Measurements from ENCODE around the gene MTUS2. TPM values are rescaled to one million over a fixed set of nuclear protein-coding genes. Genes with fewer than 3 reads are reported as not detected.

The MTUS2 gene
- total RNA-seq, 5 donors from 2014 or later (not counting 1 experiment from before 2014, with no cell fraction given) = 0.05 to 0.28 (median 0.12) TPM

DNA sequence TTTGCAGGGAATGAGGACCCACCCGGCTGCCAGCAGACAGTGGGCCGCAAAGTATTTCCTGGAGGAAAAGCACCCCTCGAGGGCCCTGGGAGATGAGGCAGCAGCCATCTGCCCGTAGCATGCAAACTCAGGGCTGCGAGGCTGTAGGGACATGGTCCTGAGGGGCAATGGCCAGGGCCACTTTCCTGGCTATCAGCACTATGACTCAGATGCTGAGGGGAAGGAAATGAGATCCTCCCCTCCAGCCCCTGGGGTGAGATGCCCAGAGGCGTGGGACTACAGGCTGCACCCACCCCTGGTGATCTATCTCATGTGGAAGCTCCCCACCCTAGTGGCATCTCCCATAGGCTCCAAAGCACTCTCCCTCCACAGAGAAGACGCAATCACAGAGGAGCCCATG is 695.2 kb downstream of the MTUS2 start:
- Mint-ChIP-seq H3K27me3 (no peaks in the 10 kb centered on the region), H3K36me3 (peaks cover 33% of the 10 kb centered on the region), H3K9me3 (no peaks in the 10 kb centered on the region), H3K4me1 (no peaks in the 10 kb centered on the region), H3K4me3 (no peak overlapping the region), H3K27ac (no peak overlapping the region)
- Histone ChIP-seq H3K36me3 (ENCODE audit: control insufficient read depth in 2 of 2, extremely low read depth in 1 of 2, insufficient read depth in 1 of 2, low read length in 1 of 2) (peaks cover 14 to 59% of the 10 kb centered on the region in 2 donors), H3K9me3 (no peaks in the 10 kb centered on the region), H3K27me3 (replicated peaks in 1 of 2; ENCODE audit: control insufficient read depth in 2 of 2, extremely low read depth in 1 of 2, insufficient read depth in 2 of 2, low read length in 1 of 2) (no peaks in the 10 kb centered on the region), H3K4me3 (ENCODE audit: control insufficient read depth in 1 of 2, extremely low read depth in 1 of 2, low read length in 1 of 2) (no peak overlapping the region), H3K4me1 (ENCODE audit: control insufficient read depth in 1 of 2, extremely low read depth in 1 of 2, insufficient read depth in 2 of 2, low read length in 2 of 2) (no peaks in the 10 kb centered on the region), H3K27ac (ENCODE audit: low read length) (no peak overlapping the region)
- POLR2A ChIA-PET = no interaction called here
- WGBS (ENCODE audit: insufficient coverage) = 95% methylated on average over 7 of the region's 7 CpGs
- ATAC-seq (replicated peaks in 1 of 4) (no peak), DNase-seq (no peak)
- CTCF ChIA-PET = interaction anchor here in 1 of 2 donors (0.6 kb wide), 2 partner anchors 598 to 1154 kb away, joined by 5 to 8 read pairs; no protein-coding TSS in a partner anchor

DNA sequence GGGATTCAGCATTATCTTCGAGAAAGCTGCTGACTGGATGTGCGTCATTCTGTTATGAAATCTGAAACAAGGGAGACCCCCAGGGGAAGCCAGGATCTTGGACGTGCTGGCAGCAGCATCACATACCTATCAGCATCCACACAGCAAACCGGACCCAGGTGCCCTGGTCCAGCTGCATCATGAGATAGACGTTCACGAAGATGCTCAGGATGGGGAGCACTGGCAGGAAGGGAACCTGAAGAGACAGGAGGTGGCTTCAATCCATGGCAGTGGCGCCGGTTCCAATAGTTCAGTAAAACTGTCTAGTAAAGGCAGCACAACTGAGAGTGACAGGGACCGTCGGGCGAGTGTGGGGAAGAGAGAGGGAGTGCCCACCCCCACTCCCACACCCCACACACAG is 695.9 kb downstream of the MTUS2 start:
- Mint-ChIP-seq H3K27ac (no peak overlapping the region), H3K9me3 (no peaks in the 10 kb centered on the region), H3K4me1 (no peaks in the 10 kb centered on the region), H3K4me3 (no peak overlapping the region), H3K27me3 (no peaks in the 10 kb centered on the region), H3K36me3 (peaks cover 38% of the 10 kb centered on the region)
- WGBS (ENCODE audit: insufficient coverage) = 97% methylated on average over 6 of the region's 11 CpGs
- no peaks in the 10 kb centered on the region for H3K4me1 ChIP-seq (ENCODE audit: control insufficient read depth in 1 of 2, extremely low read depth in 1 of 2, insufficient read depth in 2 of 2, low read length in 2 of 2)
- ChIA-PET CTCF (interaction anchor here in 1 of 2 donors (0.6 kb wide), 1 partner anchor 598 kb away, joined by 5 read pairs; no protein-coding TSS in a partner anchor), POLR2A (no interaction called here)
- H3K27me3 ChIP-seq (replicated peaks in 1 of 2; ENCODE audit: control insufficient read depth in 2 of 2, extremely low read depth in 1 of 2, insufficient read depth in 2 of 2, low read length in 1 of 2) = no peaks in the 10 kb centered on the region
- no peak for DNase-seq
- no peak overlapping the region for H3K27ac ChIP-seq (ENCODE audit: low read length)
- no peak overlapping the region for H3K4me3 ChIP-seq (ENCODE audit: control insufficient read depth in 1 of 2, extremely low read depth in 1 of 2, low read length in 1 of 2)
- no peaks in the 10 kb centered on the region for H3K9me3 ChIP-seq
- H3K36me3 ChIP-seq (ENCODE audit: control insufficient read depth in 2 of 2, extremely low read depth in 1 of 2, insufficient read depth in 1 of 2, low read length in 1 of 2) = peaks cover 14 to 64% of the 10 kb centered on the region in 2 donors
- no peak for ATAC-seq (replicated peaks in 1 of 4)

DNA sequence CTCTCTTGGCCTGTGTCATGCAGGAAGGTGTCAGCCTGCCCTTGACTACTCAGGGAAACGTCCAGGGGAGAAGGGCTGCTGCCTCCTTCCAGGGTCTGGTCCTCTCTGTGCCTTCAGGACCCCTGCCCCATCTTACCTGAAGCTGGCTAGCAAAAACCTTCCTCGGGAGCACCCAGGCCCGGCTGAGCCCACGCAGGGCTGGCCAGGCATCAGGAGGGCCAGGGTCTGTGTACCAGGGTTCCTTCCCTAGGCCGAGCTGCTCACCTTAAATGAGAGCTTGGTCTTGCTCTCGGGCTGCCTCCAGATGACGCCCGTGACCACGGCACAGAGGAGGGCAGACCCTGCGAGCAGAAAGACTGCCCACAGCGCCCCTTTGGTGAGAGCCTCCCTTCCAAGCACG is 696.7 kb downstream of the MTUS2 start:
- peaks cover 45% of the 10 kb centered on the region for H3K36me3 Mint-ChIP-seq
- Histone ChIP-seq H3K4me3 (ENCODE audit: control insufficient read depth in 1 of 2, extremely low read depth in 1 of 2, low read length in 1 of 2) (no peak overlapping the region), H3K27me3 (replicated peaks in 1 of 2; ENCODE audit: control insufficient read depth in 2 of 2, extremely low read depth in 1 of 2, insufficient read depth in 2 of 2, low read length in 1 of 2) (no peaks in the 10 kb centered on the region), H3K36me3 (ENCODE audit: control insufficient read depth in 2 of 2, extremely low read depth in 1 of 2, insufficient read depth in 1 of 2, low read length in 1 of 2) (peaks cover 16 to 71% of the 10 kb centered on the region in 2 donors), H3K4me1 (ENCODE audit: control insufficient read depth in 1 of 2, extremely low read depth in 1 of 2, insufficient read depth in 2 of 2, low read length in 2 of 2) (no peaks in the 10 kb centered on the region), H3K9me3 (no peaks in the 10 kb centered on the region), H3K27ac (ENCODE audit: low read length) (no peak overlapping the region)
- ATAC-seq (replicated peaks in 1 of 4) (no peak), DNase-seq (no peak)
- 100% methylated on average over 5 of the region's 12 CpGs for WGBS (ENCODE audit: insufficient coverage)
- CTCF ChIA-PET = no interaction called here
- H3K27ac Mint-ChIP-seq = no peak overlapping the region
- no peaks in the 10 kb centered on the region for H3K4me1 Mint-ChIP-seq
- POLR2A ChIA-PET = no interaction called here
- H3K27me3 Mint-ChIP-seq = no peaks in the 10 kb centered on the region
- no peaks in the 10 kb centered on the region for H3K9me3 Mint-ChIP-seq
- no peak overlapping the region for H3K4me3 Mint-ChIP-seq

DNA sequence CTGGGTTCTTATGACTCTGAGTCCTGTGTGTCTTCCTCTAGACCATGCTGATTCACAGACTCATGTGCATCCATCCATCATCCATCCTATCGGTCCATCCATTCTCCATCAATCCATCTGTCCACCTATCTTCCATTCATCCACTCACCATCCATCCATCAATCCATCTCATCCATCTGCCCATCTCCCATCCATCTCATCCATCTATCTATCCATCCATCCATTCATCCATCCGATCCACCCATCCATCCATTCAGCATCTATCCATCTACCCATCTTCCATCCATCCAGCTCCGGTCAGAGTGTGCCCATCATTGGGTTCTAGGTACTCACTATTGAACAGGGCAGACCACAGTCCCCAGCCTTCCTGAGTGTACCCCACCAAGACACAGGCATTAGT is 699.8 kb downstream of the MTUS2 start:
- Mint-ChIP-seq H3K4me1 (no peaks in the 10 kb centered on the region), H3K27me3 (no peaks in the 10 kb centered on the region), H3K9me3 (no peaks in the 10 kb centered on the region), H3K36me3 (peaks cover 53% of the 10 kb centered on the region), H3K4me3 (no peak overlapping the region), H3K27ac (no peak overlapping the region)
- WGBS (ENCODE audit: insufficient coverage) = 100% methylated on average over 1 of the region's 3 CpGs
- no peaks in the 10 kb centered on the region for H3K9me3 ChIP-seq
- H3K4me3 ChIP-seq (ENCODE audit: control insufficient read depth in 1 of 2, extremely low read depth in 1 of 2, low read length in 1 of 2) = no peak overlapping the region
- no peaks in the 10 kb centered on the region for H3K4me1 ChIP-seq (ENCODE audit: control insufficient read depth in 1 of 2, extremely low read depth in 1 of 2, insufficient read depth in 2 of 2, low read length in 2 of 2)
- no peak for DNase-seq
- no peaks in the 10 kb centered on the region for H3K27me3 ChIP-seq (replicated peaks in 1 of 2; ENCODE audit: control insufficient read depth in 2 of 2, extremely low read depth in 1 of 2, insufficient read depth in 2 of 2, low read length in 1 of 2)
- no peak overlapping the region for H3K27ac ChIP-seq (ENCODE audit: low read length)
- ChIA-PET CTCF (no interaction called here), POLR2A (no interaction called here)
- peaks cover 25 to 85% of the 10 kb centered on the region in 2 donors for H3K36me3 ChIP-seq (ENCODE audit: control insufficient read depth in 2 of 2, extremely low read depth in 1 of 2, insufficient read depth in 1 of 2, low read length in 1 of 2)
- ATAC-seq (replicated peaks in 1 of 4) = no peak

DNA sequence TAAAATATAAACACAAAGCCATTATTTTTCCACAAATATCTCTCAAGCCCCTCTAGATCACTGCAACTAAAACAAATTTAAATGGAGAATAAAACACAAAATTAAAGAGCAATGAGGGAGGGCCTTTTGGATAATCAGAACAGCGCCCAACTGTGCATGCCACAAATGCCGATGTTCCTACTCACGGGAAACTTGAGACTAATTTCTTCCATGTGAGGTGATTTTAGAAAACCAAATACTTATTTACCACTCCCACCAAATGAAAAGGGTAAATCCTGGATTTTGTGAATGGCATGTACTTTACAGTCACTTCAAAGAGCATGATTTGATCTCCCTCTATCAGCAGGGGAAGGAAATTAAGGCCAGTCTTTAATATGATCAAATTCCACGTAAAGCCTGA is 700.5 kb downstream of the MTUS2 start:
- Histone ChIP-seq H3K27me3 (replicated peaks in 1 of 2; ENCODE audit: control insufficient read depth in 2 of 2, extremely low read depth in 1 of 2, insufficient read depth in 2 of 2, low read length in 1 of 2) (no peaks in the 10 kb centered on the region), H3K9me3 (no peaks in the 10 kb centered on the region), H3K4me1 (ENCODE audit: control insufficient read depth in 1 of 2, extremely low read depth in 1 of 2, insufficient read depth in 2 of 2, low read length in 2 of 2) (no peaks in the 10 kb centered on the region), H3K36me3 (ENCODE audit: control insufficient read depth in 2 of 2, extremely low read depth in 1 of 2, insufficient read depth in 1 of 2, low read length in 1 of 2) (peaks cover 27 to 81% of the 10 kb centered on the region in 2 donors), H3K4me3 (ENCODE audit: control insufficient read depth in 1 of 2, extremely low read depth in 1 of 2, low read length in 1 of 2) (no peak overlapping the region), H3K27ac (ENCODE audit: low read length) (no peak overlapping the region)
- Mint-ChIP-seq H3K27ac (no peak overlapping the region), H3K4me3 (no peak overlapping the region), H3K36me3 (peaks cover 53% of the 10 kb centered on the region), H3K27me3 (no peaks in the 10 kb centered on the region), H3K9me3 (no peaks in the 10 kb centered on the region), H3K4me1 (no peaks in the 10 kb centered on the region)
- ChIA-PET POLR2A (no interaction called here), CTCF (no interaction called here)
- DNase-seq (no peak), ATAC-seq (replicated peaks in 1 of 4) (no peak)
- WGBS (ENCODE audit: insufficient coverage) = no CpG with 5 or more reads among the region's 4 CpGs

DNA sequence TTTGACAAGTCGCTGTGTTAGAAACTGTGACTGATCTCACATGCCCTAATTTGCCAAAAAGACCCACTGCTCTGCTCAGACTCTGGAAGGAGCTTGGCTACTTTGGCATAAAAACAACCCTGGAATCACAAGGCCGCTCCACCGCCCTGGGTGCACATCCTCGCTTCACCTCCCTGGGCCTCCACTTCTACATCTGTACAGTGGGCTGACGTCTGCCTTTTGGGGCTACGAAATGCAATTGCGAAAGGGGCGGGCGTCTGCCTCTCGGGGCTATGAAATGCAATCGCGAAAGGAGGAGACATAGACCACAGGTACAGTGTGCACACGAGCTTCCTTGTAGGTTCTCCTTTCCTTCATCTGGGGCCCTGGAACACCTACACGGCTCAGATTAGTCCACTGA is 701.2 kb downstream of the MTUS2 start:
- ChIA-PET CTCF (no interaction called here), POLR2A (no interaction called here)
- H3K9me3 Mint-ChIP-seq = no peaks in the 10 kb centered on the region
- no peaks in the 10 kb centered on the region for H3K9me3 ChIP-seq
- no peak overlapping the region for H3K4me3 ChIP-seq (ENCODE audit: control insufficient read depth in 1 of 2, extremely low read depth in 1 of 2, low read length in 1 of 2)
- H3K36me3 Mint-ChIP-seq = peaks cover 52% of the 10 kb centered on the region
- H3K4me3 Mint-ChIP-seq = no peak overlapping the region
- H3K27ac Mint-ChIP-seq = no peak overlapping the region
- H3K4me1 Mint-ChIP-seq = no peaks in the 10 kb centered on the region
- H3K4me1 ChIP-seq (ENCODE audit: control insufficient read depth in 1 of 2, extremely low read depth in 1 of 2, insufficient read depth in 2 of 2, low read length in 2 of 2) = no peaks in the 10 kb centered on the region
- peaks cover 23 to 75% of the 10 kb centered on the region in 2 donors for H3K36me3 ChIP-seq (ENCODE audit: control insufficient read depth in 2 of 2, extremely low read depth in 1 of 2, insufficient read depth in 1 of 2, low read length in 1 of 2)
- no peak for ATAC-seq (replicated peaks in 1 of 4)
- H3K27me3 ChIP-seq (replicated peaks in 1 of 2; ENCODE audit: control insufficient read depth in 2 of 2, extremely low read depth in 1 of 2, insufficient read depth in 2 of 2, low read length in 1 of 2) = no peaks in the 10 kb centered on the region
- 98% methylated on average over 14 of the region's 14 CpGs for WGBS (ENCODE audit: insufficient coverage)
- H3K27ac ChIP-seq (ENCODE audit: low read length) = no peak overlapping the region
- DNase-seq = no peak
- no peaks in the 10 kb centered on the region for H3K27me3 Mint-ChIP-seq

DNA sequence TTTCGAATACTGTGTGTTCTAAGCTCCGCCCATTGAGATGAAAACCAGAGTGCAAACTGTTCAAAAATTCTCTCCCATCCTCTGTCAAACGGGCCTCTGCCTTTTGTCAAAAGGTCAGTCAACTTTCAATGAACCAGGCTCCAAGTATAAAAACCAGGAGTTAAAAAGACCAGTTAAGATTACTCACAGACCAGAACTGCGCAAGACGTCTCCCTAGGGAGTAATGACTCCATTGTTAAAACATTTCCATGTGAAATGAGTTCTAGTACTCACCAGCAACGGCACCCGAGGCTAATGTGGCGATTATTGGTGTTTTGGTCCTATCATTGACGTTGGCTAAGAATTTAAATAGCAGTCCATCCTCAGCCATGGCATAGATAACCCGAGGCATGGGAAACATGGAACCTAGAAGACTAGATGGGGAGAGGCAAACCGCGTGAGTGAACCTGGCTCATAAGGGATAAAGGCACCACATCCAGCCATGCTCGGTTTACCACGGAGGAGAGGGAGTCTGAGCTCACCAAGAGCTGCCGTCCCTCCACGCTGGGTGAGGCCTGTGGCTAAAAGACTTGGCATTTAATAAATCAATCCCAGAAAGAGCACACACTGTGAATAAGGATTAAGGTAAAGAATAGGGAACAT is 702.0 kb downstream of the MTUS2 start:
- Histone ChIP-seq H3K27ac (ENCODE audit: low read length) (no peak overlapping the region), H3K27me3 (replicated peaks in 1 of 2; ENCODE audit: control insufficient read depth in 2 of 2, extremely low read depth in 1 of 2, insufficient read depth in 2 of 2, low read length in 1 of 2) (no peaks in the 10 kb centered on the region), H3K4me3 (ENCODE audit: control insufficient read depth in 1 of 2, extremely low read depth in 1 of 2, low read length in 1 of 2) (no peak overlapping the region), H3K36me3 (ENCODE audit: control insufficient read depth in 2 of 2, extremely low read depth in 1 of 2, insufficient read depth in 1 of 2, low read length in 1 of 2) (peaks cover 23 to 71% of the 10 kb centered on the region in 2 donors), H3K4me1 (ENCODE audit: control insufficient read depth in 1 of 2, extremely low read depth in 1 of 2, insufficient read depth in 2 of 2, low read length in 2 of 2) (no peaks in the 10 kb centered on the region), H3K9me3 (no peaks in the 10 kb centered on the region)
- Mint-ChIP-seq H3K27ac (no peak overlapping the region), H3K9me3 (no peaks in the 10 kb centered on the region), H3K36me3 (peaks cover 52% of the 10 kb centered on the region), H3K27me3 (no peaks in the 10 kb centered on the region), H3K4me1 (no peaks in the 10 kb centered on the region), H3K4me3 (no peak overlapping the region)
- ChIA-PET POLR2A (no interaction called here), CTCF (no interaction called here)
- 94% methylated on average over 9 of the region's 16 CpGs for WGBS (ENCODE audit: insufficient coverage)
- DNase-seq (no peak), ATAC-seq (replicated peaks in 1 of 4) (no peak)

Measured in T-cell (primary cell).